GM18498 (cell line): ENCODE measurements around the gene INTS6.
"Not testable (repeated sequence)": the region's sequence is repeated elsewhere in the genome, so short reads cannot be mapped to it uniquely, and the experiment has no call there.

Experiments
- ATAC-seq: cut with Tn5 transposase; IDR thresholded peaks from one replicate; pipeline ENCODE4 v1.9.1; 2021; ENCODE audit warnings: mild to moderate bottlenecking, moderate library complexity; ENCODE audit not compliant: unreplicated experiment

Gene INTS6

GRCh38 chr13:51419001-51419636, 33.7 kb downstream of the INTS6 start:
- ATAC-seq = peak; percentile 58

- ATAC-seq = no peak
Measured at GRCh38 chr13:51417716-51418115, 35.1 kb downstream of the INTS6 start.

- ATAC-seq = no peak
Measured at GRCh38 chr13:51416107-51416506, 36.7 kb downstream of the INTS6 start.

- not testable (repeated sequence) for ATAC-seq
Measured at GRCh38 chr13:51415339-51415738, 37.5 kb downstream of the INTS6 start.

GRCh38 chr13:51412431-51412830, 40.4 kb downstream of the INTS6 start:
- ATAC-seq = no peak

GRCh38 chr13:51405176-51405575, 47.7 kb downstream of the INTS6 start:
- ATAC-seq = no peak

GRCh38 chr13:51397262-51397941, 55.4 kb downstream of the INTS6 start:
- no peak for ATAC-seq

- ATAC-seq = no peak
Measured at GRCh38 chr13:51396352-51396751, 56.5 kb downstream of the INTS6 start.

GRCh38 chr13:51394724-51395123, 58.1 kb downstream of the INTS6 start:
- ATAC-seq = no peak

- ATAC-seq = no peak
Measured at GRCh38 chr13:51385114-51385513, 67.7 kb downstream of the INTS6 start.

GRCh38 chr13:51380269-51380668, 72.6 kb downstream of the INTS6 start:
- no peak for ATAC-seq

GRCh38 chr13:51373451-51373850, 79.4 kb downstream of the INTS6 start:
- ATAC-seq = no peak

- ATAC-seq = no peak
Measured at GRCh38 chr13:51371768-51372399, 81.0 kb downstream of the INTS6 start.

GRCh38 chr13:51370811-51371210, 82.0 kb downstream of the INTS6 start:
- ATAC-seq = no peak

GRCh38 chr13:51370116-51370515, 82.7 kb downstream of the INTS6 start:
- ATAC-seq = no peak

GRCh38 chr13:51364404-51365008, 88.3 kb downstream of the INTS6 start:
- no peak for ATAC-seq

- no peak for ATAC-seq
Measured at GRCh38 chr13:51363625-51364024, 89.2 kb downstream of the INTS6 start.

GRCh38 chr13:51361106-51361505, 91.7 kb downstream of the INTS6 start:
- ATAC-seq = no peak

GRCh38 chr13:51360489-51360888, 92.3 kb downstream of the INTS6 start:
- ATAC-seq = no peak

- ATAC-seq = peak; percentile 68
Measured at GRCh38 chr13:51359352-51359751, 93.5 kb downstream of the INTS6 start.

GRCh38 chr13:51357928-51358595, 94.8 kb downstream of the INTS6 start:
- ATAC-seq = no peak
